IPS-18a (cell line): ENCODE measurements around the gene WDR70.
"Not testable (repeated sequence)": the region's sequence is repeated elsewhere in the genome, so short reads cannot be mapped to it uniquely, and the experiment has no call there.

Experiments used
- H3K27ac ChIP-seq: one replicate; pipeline ENCODE4 v1.5.1; 2013; ENCODE audit warnings: low read length
- H3K27me3 ChIP-seq: one replicate; pipeline ENCODE4 v1.6.1; 2013; ENCODE audit warnings: mild to moderate bottlenecking, low read length; ENCODE audit not compliant: control insufficient read depth, insufficient read depth
- H3K36me3 ChIP-seq: one replicate; pipeline ENCODE4 v1.6.1; 2013; ENCODE audit warnings: low read depth, low read length; ENCODE audit not compliant: control insufficient read depth
- H3K4me1 ChIP-seq: one replicate; pipeline ENCODE4 v1.6.1; 2013; ENCODE audit warnings: low read depth, low read length; ENCODE audit not compliant: control insufficient read depth
- H3K4me3 ChIP-seq: one replicate; pipeline ENCODE4 v1.5.1; 2013; ENCODE audit warnings: low read length
- H3K9ac ChIP-seq: one replicate; pipeline ENCODE4 v1.6.1; 2013; ENCODE audit warnings: mild to moderate bottlenecking, low read length, moderate library complexity
- H3K9me3 ChIP-seq: one replicate; pipeline ENCODE4 v1.6.1; 2013; ENCODE audit warnings: low read depth, low read length; ENCODE audit not compliant: control insufficient read depth

WDR70 gene

DNA sequence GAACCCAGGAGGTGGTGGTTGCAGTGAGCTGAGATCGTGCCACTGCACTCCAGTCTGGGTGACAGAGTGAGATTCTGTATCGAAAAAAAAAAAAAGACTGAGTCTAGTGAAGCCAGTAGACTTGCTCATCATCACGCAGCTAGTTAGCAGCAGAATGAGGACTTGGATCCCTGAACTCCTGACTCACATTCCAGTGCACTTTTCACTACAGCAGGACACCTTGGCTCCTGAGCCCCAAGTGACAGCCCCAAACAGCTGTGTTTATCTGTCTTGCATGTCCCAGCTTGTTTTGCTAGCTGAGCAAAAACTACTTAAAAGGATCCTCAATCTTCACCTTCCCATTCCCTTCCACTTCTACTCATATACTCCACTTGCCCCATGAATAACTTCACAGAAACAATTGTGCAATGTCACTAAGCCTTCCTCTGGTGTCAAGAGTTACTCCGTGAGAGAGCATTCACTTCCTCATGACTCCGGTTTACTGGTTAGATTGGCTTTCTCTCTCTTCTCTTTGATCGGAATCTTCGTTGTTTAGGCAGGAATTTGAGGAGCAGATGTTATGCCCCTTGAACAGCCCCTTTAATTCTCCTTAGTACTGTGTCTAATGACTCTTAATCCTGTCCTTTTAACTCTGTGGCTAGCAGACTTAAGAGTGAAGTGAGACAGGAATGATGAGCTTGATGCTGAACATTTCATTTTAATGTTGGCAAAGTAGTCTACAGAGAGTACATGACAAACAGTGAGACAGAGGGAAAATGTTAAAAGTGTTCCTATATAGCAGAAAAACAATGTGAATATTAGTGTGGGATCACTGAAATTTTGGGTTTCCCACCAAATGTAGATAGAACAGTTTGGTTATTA is 84.3 kb downstream of the WDR70 start:
- not testable (repeated sequence) for H3K9me3 ChIP-seq, H3K36me3 ChIP-seq, H3K27me3 ChIP-seq, H3K4me3 ChIP-seq, H3K9ac ChIP-seq, H3K4me1 ChIP-seq, H3K27ac ChIP-seq

DNA sequence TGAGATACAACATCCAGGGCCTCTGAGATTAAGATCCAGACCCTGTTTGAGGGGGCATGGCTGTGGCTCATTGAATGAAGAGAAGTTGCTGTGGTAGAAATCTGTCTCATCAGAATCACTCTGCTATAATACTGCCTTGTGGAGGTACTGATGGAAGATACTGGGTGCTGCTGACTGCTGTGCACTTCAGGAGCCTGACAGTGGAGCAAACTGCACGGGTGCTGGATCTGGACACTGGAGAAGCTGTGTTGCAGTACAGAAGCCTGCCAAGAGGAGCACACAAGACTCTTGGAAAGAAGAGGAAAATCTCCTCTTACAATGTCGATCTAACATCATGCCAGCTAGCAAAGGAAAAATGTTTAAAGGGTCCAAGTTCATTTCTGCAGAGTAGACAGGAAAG is 85.5 kb downstream of the WDR70 start:
- H3K27me3 ChIP-seq, H3K9ac ChIP-seq, H3K4me1 ChIP-seq, H3K36me3 ChIP-seq, H3K4me3 ChIP-seq, H3K9me3 ChIP-seq, H3K27ac ChIP-seq: not testable (repeated sequence)

DNA sequence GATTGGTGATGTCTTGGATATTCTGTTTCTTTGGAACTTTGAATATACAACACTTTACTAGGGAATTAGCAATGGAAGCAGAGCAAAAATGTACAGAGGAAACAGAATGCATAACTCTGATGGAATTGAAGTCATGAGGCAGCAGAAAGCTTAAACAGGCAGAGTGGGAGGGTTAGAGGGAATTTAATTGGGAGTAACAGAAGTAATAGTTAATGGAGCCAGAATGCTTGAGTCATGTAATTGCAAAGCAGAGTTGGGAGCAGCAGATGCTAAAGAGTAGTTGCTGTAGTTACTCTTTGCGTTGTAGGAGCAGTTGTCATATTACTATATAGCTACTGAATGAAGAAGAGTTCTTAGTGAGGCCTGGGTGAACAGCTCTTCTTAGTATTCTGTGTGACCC is 90.3 kb downstream of the WDR70 start:
- H3K36me3 ChIP-seq, H3K4me3 ChIP-seq, H3K9me3 ChIP-seq, H3K27me3 ChIP-seq, H3K9ac ChIP-seq, H3K27ac ChIP-seq, H3K4me1 ChIP-seq: not testable (repeated sequence)

DNA sequence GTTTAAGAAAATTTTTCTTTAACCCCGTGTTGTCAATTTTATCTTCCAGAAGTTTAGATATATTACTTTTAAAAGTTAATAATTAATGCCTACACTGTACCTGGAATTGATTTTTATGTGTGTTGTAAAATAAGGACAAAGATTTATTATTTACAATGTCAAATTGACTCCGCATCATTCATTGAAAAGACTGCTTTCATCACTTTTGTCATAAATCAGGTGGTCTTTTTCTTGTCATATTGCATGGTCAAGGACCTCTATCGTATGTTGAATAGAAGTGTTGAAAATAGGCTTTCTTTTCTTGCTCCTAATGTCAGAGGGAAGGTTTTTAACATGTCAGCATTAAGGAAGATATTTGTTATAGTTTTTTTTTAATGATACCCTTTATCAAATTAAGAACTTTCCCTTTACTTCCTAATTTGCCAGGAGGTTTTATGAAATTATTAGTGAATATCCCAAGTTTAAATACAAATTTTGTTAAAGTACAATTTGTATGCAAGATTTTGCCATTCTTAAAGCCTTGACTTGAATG is 92.6 kb downstream of the WDR70 start:
- Histone ChIP-seq H3K36me3 (no peaks in the 10 kb centered on the region), H3K9ac (no peak overlapping the region), H3K4me3 (no peak overlapping the region), H3K27ac (no peak overlapping the region), H3K9me3 (no peaks in the 10 kb centered on the region), H3K27me3 (no peaks in the 10 kb centered on the region), H3K4me1 (no peaks in the 10 kb centered on the region)

DNA sequence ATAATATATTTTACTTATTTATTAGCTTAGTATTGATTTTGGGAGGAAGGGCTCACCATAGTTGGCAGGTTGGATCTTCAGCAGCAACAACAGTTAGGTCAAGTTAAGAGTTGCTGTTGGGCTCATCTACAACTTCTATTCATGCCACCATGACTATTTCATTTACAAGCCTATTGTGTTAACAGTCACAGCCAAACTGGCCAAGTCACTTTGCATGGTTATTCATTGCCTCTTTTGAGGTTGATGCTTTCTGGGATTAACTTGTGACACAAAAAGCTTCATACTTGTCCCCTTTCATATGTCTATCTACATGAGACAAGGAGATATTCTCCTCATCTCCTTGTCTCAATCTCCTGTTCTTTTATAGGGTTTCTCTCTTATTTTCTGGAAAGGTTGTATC is 98.3 kb downstream of the WDR70 start:
- Histone ChIP-seq H3K27ac (no peak overlapping the region), H3K36me3 (peaks cover 6% of the 10 kb centered on the region), H3K9me3 (peaks cover 12% of the 10 kb centered on the region), H3K4me1 (peaks cover 4% of the 10 kb centered on the region), H3K4me3 (no peak overlapping the region), H3K9ac (no peak overlapping the region), H3K27me3 (no peaks in the 10 kb centered on the region)

DNA sequence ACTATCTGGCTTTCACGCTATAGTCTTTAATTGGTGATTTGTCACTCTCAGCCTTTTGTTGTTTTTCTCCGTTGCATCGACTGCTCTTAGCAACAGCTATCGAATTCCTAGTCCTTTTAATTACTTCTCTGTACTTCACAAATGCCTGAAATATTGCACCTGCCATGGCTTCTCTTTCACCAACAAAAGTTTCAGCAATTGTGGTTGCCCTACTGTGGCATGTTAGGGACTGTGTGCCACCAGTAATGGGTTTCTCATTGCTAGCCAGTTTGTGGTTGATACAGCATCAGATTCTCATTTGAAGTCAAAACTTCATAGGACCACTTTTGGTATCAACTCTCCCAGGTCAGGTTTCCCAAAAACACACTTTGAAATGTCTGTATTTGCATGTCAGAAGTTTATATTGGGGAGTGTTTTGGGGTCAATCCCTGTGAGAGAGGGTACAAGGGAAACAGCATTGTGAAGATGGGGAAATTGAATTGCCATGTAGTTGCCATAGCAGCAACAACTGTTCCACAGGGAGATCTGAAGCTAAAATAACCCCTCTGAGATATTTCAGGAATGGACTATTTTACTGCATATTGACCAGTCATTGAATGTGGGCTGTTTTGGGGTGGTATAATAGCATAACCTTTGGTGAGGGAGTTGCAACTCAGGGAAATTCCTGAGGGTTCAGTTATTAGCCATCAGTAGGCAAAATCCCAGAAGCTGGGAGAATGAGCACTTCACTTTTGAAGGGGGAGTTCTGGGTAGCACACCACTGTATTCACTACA is 99.2 kb downstream of the WDR70 start:
- Histone ChIP-seq H3K27me3 (no peaks in the 10 kb centered on the region), H3K27ac (no peak overlapping the region), H3K36me3 (peaks cover 6% of the 10 kb centered on the region), H3K4me3 (no peak overlapping the region), H3K9ac (no peak overlapping the region), H3K9me3 (peaks cover 12% of the 10 kb centered on the region), H3K4me1 (peaks cover 4% of the 10 kb centered on the region)

DNA sequence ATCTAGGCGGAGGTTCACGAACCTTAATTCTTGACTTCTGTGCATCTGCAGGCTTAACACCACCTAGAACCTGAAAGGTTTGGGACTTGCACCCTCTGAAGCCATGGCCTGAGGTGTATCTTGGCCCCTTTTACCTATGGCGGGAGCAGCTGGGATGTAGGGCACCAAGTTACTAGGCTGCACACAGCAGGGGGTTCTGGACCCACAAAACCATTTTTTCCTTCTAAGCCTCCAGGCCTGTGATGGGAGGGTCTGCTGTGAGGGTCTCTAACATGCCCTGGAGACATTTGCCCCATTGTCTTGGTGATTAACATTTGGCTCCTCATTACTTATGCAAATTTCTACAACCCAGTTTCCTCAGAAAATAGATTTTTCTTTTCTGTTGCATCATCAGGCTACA is 102.3 kb downstream of the WDR70 start:
- peaks cover 12% of the 10 kb centered on the region for H3K9me3 ChIP-seq
- not testable (repeated sequence) for H3K27me3 ChIP-seq, H3K9ac ChIP-seq, H3K36me3 ChIP-seq, H3K4me1 ChIP-seq, H3K4me3 ChIP-seq, H3K27ac ChIP-seq

DNA sequence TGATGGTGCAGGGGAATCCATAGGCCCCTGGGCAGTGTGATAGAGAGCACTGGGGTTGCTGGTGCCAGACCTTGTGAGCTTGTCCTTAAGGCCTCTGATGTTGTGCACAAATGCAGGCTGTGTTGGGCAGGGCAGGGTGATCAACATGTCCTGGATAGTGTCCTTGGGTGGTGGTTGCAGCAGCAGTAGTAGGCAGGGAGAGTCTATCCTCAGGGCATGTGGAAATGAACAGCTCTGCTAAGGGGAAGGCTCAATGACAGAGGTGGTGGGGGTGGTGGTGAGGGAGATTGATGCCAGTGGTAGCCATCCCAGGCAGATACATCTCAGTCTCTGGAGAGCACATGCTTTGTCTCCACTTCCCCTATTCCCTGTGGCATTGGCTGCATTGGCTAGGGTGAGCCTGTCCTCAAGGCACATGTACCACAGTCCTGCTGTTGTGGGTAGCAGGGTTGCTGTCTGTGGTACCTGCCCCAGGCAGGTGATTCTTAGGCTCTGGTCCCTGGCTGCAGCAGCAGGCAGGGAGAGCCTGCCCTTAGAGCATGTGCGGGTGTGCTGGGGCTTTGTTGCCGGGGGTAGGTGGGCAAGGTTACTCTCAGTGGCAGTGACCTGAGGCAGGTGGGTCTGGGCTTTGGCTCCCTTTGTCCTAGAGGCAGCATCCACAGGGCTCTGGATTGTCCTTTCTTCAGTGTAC is 111.1 kb downstream of the WDR70 start:
- H3K9ac ChIP-seq: no peak overlapping the region

DNA sequence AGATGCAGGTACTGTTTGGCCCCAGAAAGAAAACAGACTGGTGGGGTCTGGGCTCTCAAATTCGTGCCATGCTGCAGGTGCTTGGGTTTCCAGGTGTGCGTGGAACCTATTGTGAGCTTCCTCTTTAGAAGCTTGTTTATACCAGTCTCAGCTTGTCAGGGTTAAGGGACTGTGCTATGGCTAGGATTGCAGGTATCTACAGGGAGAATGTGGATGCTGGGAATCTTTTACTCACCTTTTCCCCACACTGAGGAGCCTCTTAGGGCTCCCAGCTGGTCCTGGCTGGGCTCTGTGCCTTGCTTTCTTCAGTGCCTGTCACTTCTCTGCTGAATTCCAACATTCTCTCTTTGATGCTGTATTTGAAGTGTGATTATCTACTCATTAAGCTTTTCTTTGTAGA is 111.8 kb downstream of the WDR70 start:
- no peaks in the 10 kb centered on the region for H3K36me3 ChIP-seq
- no peaks in the 10 kb centered on the region for H3K4me1 ChIP-seq
- H3K27ac ChIP-seq: no peak overlapping the region
- H3K4me3 ChIP-seq: no peak overlapping the region
- no peaks in the 10 kb centered on the region for H3K9me3 ChIP-seq
- no peaks in the 10 kb centered on the region for H3K27me3 ChIP-seq
- H3K9ac ChIP-seq: no peak overlapping the region

More for the DNA sequence above, 111.1 kb downstream of the WDR70 start:
- Histone ChIP-seq H3K9me3 (no peaks in the 10 kb centered on the region), H3K27ac (no peak overlapping the region), H3K4me3 (no peak overlapping the region), H3K4me1 (no peaks in the 10 kb centered on the region), H3K27me3 (no peaks in the 10 kb centered on the region), H3K36me3 (no peaks in the 10 kb centered on the region)

DNA sequence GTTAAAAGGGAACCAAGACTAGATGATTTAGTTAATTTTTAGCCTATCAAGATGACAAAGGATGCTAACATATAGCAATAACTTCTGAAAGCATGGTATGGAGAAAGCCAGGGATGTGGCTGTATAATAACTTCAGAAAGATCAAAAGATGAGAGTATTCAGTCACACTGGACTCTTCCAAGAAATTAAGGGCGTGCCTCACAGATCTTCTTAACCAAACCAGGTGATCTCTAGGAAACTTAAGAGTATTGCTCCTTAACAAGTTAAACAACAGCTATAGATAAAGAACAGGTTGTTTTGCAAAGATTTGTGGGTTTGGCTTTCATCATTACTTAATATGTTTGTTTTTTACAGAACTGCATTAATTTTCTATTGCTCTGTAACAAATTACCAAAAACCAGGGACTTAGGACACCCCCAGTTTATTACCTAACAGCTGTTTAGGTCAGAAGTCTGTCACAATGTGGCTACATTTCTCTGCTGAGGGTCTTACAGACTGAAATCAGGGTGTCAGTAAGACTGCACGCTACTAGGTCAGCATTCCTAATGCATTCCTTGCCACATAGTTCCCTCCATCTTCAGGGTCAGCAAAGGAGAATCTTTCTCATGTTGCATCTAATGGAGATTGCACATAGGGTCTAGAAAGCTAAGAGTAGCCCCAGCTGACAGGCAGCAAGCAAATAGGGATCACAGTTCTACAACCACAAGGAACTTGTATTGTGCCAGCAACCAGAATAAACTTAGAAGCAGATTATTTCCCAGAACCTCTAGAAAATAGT is 113.8 kb downstream of the WDR70 start:
- Histone ChIP-seq H3K27ac (no peak overlapping the region), H3K36me3 (no peaks in the 10 kb centered on the region), H3K9me3 (no peaks in the 10 kb centered on the region), H3K27me3 (no peaks in the 10 kb centered on the region), H3K4me1 (no peaks in the 10 kb centered on the region), H3K4me3 (no peak overlapping the region), H3K9ac (no peak overlapping the region)

DNA sequence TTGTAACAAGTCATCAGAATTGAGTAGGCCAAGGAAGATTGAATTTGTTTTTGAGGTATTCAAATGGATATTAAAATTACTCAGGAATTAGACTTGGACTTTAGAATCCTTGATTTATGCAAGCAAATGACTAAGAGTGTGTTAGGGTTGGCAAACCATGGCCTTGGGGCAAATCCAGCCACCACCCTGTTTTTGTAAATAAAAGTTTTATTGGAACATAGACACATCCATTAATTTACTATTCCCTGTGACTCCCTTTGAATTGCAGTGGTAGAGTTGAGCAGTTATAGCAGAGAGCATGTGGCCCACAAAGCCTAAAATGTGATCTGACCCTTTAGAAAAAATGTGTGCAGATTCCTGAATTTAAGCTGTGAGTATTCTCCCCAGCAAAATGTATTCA is 115.6 kb downstream of the WDR70 start:
- no peaks in the 10 kb centered on the region for H3K4me1 ChIP-seq
- H3K36me3 ChIP-seq: no peaks in the 10 kb centered on the region
- H3K9ac ChIP-seq: no peak overlapping the region
- H3K27ac ChIP-seq: no peak overlapping the region
- H3K27me3 ChIP-seq: no peaks in the 10 kb centered on the region
- H3K4me3 ChIP-seq: no peak overlapping the region
- H3K9me3 ChIP-seq: no peaks in the 10 kb centered on the region
